GM06990 (cell line): ENCODE results near the gene MRPS11.

ENCODE experiments used
- DNase-seq: peaks from one replicate; pipeline ENCODE4 v3.0.0-alpha.2; 2011; ENCODE audit not compliant: insufficient read length; ENCODE audit errors: extremely low read depth
- H3K27me3 ChIP-seq: replicated peaks from 2 replicates; pipeline ENCODE4 v1.6.0; 2011; ENCODE audit warnings: low read length; ENCODE audit not compliant: control insufficient read depth, insufficient read depth
- H3K36me3 ChIP-seq: 2 replicates; pipeline ENCODE4 v1.5.1; 2011; ENCODE audit warnings: low read length; ENCODE audit not compliant: control insufficient read depth, insufficient read depth
- H3K4me3 ChIP-seq: replicated peaks from 2 replicates; pipeline ENCODE4 v1.5.1; 2011; ENCODE audit warnings: low read depth, mild to moderate bottlenecking, control low read depth, low read length
- CTCF ChIP-seq: IDR thresholded peaks from 2 replicates; pipeline ENCODE4 v1.5.1; 2011; ENCODE audit warnings: low read length, control low read depth, mild to moderate bottlenecking, inconsistent platforms; ENCODE audit not compliant: insufficient read depth, poor library complexity, severe bottlenecking

The MRPS11 gene

GRCh38 chr15:88450125-88450798, 17.2 kb upstream of the MRPS11 start:
- DNase-seq: peak; percentile 38
- TF ChIP-seq CTCF: peak; percentile 87
- Histone ChIP-seq H3K36me3 (no peaks in the 10 kb centered on the region), H3K27me3 (no peaks in the 10 kb centered on the region), H3K4me3 (no peak overlapping the region)

GRCh38 chr15:88453651-88454050, 13.9 kb upstream of the MRPS11 start:
- H3K4me3 ChIP-seq: no peak overlapping the region
- H3K36me3 ChIP-seq: peaks cover 5% of the 10 kb centered on the region
- H3K27me3 ChIP-seq: no peaks in the 10 kb centered on the region
- DNase-seq: no peak
- TF ChIP-seq CTCF: no peak

GRCh38 chr15:88454236-88454635, 13.3 kb upstream of the MRPS11 start:
- DNase-seq: no peak
- no peak for TF ChIP-seq CTCF
- peaks cover 6% of the 10 kb centered on the region for H3K36me3 ChIP-seq
- H3K27me3 ChIP-seq: no peaks in the 10 kb centered on the region
- no peak overlapping the region for H3K4me3 ChIP-seq

GRCh38 chr15:88454867-88455810, 12.4 kb upstream of the MRPS11 start:
- Histone ChIP-seq H3K27me3 (no peaks in the 10 kb centered on the region), H3K4me3 (no peak overlapping the region), H3K36me3 (peaks cover 15% of the 10 kb centered on the region)
- DNase-seq: peak; percentile 23
- peak; percentile 82 for TF ChIP-seq CTCF

- no peak for DNase-seq
- Histone ChIP-seq H3K27me3 (no peaks in the 10 kb centered on the region), H3K36me3 (peaks cover 15% of the 10 kb centered on the region), H3K4me3 (no peak overlapping the region)
- TF ChIP-seq CTCF: no peak
These were observed 10.8 kb upstream of the MRPS11 start for GRCh38 chr15:88456733-88457132.
